GM23248 (cell line): ENCODE results near the gene QKI.

Experiments used
- EZH2 ChIP-seq: fragments of 200-600 bp; sonication (generic); IDR thresholded peaks from 2 replicates; pipeline ENCODE4 v1.6.1; 2018; ENCODE audit warnings: antibody characterized with exemption, mild to moderate bottlenecking; ENCODE audit not compliant: insufficient read depth, poor library complexity, severe bottlenecking
- EZH2phosphoT487 ChIP-seq: fragments of 200-600 bp; sonication (generic); IDR thresholded peaks from 2 replicates; pipeline ENCODE4 v1.6.1; 2018; ENCODE audit warnings: antibody characterized with exemption, moderate library complexity, mild to moderate bottlenecking, low read depth; ENCODE audit not compliant: insufficient read depth

DNA sequence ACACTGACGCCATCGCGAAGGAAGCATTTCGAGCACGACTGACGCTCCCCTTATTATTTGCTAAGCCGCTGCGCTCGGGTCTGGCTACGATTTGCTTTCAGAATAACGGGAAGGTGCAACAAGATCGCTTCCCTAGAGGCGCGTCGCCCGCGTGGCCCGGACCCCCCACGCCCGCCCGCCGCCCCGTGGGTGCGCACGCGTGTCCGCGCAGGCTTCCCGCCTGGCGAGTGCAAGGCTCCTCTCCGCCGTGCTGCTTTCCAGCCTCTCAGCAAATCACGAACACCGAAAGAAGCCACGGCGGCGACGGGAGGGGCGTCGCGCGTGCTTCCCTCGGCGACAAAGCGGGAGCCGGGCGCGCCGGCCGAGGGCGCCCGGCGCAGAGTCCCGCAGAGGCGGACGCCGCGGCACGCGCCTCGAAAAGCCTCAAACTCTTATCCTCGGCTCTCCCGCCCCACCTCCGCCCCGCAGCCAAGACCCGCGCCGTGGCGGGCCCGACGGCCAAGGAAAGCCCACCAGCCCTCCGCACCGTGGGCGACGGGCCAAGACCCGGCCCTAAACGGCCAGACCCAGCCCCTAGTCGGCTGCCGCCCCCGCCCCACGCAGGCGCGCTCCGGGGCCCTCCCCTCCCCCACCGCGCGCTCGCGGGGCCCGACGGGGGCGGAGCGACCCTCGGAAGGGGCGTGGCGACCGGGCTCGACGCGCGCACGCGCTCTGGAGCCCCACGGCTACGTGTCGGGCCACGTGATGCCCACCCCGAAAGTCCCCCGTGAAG is 987 bp upstream of the QKI start:
- TF ChIP-seq EZH2phosphoT487 (no peak), EZH2 (no peak)
